Cortex of kidney (tissue), 1 donor: Measurements from ENCODE around the gene TPRG1L.

ENCODE experiments used
- DNase-seq: peaks from one replicate; lab custom pipeline; 2025; lab: John Stamatoyannopoulos, UW

The TPRG1L gene

DNA sequence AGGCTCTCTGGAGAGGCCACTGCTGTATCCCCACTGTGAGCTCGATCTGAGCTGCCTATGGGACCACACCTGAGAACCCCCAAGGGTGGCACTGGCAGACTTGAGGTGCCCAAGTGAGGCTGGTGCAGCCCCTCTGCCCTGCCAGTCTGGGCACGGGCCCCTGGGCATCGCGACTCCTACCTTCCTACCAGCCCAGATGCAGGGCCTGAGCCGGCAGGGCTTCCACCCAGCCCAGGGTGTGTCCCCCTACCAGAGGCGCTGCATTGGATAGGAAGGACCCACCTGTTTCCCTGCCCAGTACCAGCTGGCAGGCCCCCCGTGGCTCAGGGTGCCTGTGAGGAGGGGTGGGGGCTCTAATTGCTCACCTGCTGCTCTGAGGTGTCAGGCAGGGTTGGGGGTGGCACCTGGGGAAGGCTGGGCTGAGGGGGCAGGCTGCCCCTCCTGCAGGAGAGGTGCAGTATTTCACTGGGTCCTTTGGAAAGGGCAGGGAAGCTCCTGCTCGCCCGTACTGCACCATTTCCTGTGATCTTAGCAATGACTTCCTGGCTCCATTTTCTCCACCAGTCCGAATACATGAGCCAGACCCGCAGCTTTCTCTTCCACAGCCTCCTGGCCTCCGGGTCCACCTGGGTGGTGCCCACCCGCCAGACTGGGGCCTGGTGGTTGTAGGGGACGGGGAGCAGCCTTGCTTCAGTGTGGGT is 39.3 kb downstream of the TPRG1L start:
- DNase-seq, result no peak

DNA sequence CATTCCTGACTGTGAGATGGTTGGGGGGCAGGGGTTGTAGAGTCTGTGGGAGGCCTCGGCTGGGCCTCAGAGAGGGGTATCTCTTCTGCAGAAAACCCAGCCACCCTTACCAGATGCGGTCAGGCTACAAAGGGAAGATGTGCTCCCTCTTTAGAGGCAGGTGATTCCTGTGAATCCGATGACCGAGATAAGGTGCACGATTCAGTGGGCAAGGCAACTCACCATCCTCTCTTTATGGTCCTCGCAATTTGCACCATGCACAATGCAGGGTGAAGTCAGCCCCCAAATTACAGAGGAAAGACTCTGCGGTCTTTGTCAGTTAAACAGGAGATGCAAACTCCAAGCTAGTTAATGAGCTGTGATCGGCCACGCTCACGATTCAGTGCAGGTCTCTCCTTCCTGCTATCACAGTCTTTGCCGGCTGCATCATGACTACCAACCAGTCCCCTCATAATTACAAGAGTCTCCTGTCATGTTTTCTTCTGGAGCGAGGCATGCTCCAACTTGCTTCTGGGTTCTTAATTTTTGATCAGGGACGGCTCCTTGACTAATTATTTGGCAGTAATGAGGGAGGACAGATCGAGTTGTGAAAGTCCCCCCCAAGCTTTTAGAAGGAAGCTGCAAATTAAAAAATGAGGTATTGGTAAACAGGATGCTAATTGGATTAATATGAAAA is 40.0 kb downstream of the TPRG1L start:
- DNase-seq, result no peak

DNA sequence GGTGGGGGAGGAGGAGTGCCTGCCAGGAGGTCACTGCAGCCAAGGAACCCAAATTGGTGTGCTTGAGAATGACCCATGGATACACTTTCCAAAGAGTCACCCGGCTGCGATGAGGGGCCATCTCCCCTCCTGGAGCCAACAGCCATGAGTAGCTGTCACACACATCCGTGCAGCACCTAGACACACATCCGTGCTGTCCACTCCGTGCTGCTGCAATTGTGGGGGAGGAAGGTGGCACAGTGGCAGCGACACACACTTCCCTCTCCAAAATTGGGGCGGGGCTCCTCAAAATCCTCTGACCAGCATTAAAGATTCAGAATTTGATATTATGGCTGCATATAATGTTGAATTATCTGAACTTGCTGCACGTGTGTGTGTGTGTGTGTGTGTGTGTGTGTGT is 43.3 kb downstream of the TPRG1L start:
- DNase-seq, result no peak

DNA sequence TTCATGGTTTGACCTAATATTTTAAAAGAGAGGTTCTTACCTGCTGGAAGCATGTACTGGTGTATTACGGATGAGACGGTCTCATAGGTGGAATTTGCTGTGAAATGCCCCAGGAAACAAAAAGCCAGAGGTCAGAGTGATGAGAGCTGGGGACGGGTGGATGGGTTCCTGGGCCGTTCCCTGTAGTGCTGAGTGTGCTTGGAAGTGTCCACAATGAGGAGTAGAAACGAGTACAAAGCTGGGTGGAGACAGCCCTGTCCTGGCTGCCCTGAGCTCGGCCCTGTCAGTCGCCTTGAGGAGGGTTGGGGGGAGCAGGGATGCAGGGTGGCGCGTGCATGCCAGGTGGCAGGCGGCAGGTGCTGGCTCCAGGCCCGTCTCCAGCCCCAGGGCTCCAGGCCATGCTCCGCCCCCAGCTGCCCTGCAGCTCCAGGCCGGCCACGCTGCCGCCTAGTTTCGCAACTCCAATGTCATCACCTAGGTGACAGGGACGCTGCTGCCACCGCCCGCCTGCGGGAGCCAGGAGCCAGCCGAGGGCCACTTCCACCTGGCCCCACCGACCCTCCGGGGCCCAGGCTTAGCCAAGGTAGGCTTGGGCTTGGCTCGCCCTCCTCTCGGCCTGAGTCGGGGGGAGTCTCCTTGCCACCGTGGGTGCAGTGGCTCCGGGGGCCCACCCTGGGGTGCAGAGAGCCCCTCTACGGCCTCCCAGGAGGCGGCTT is 43.9 kb downstream of the TPRG1L start:
- no peak for DNase-seq

DNA sequence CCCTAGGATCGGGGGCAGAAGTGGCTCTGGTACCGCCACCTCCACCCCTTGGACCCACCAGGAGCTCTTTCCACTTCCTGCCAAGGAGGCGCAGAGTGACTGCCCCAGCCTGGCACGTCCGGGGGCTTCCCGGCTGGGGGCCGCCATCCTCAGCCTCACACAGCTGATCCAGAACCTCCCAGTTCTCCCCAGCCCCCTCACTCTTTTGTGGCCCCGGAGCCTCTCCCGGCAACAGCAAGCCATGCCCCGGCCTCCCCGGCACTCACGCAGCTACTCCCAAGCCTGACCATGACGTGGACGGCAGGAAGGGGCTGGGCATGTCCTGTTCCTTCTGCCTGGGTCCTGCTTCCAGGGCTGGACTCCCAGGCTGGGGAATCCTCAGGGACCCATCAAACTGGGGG is 44.6 kb downstream of the TPRG1L start:
- no peak for DNase-seq

DNA sequence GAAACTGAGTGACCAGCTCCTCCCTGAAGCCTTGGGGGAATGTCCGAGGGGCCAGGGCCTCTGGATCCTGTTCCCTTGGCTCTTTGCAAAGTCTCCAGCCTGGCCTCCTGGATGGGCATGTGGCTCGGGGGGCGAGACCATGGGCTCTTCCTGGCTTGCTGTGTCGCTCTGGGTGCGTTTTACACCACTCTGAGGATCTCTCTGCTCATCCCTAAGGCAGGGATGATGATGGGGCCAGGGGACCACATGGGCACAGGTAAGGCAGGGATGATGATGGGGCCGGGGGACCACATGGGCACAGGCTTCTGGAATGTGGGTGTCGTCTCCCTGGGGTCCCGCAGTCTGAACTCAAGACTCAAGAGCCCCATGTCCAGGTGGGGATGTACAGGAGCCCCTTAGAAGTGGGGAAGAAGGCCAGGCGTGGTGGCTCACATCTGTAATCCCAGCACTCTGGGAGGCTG is 45.2 kb downstream of the TPRG1L start:
- no peak for DNase-seq

DNA sequence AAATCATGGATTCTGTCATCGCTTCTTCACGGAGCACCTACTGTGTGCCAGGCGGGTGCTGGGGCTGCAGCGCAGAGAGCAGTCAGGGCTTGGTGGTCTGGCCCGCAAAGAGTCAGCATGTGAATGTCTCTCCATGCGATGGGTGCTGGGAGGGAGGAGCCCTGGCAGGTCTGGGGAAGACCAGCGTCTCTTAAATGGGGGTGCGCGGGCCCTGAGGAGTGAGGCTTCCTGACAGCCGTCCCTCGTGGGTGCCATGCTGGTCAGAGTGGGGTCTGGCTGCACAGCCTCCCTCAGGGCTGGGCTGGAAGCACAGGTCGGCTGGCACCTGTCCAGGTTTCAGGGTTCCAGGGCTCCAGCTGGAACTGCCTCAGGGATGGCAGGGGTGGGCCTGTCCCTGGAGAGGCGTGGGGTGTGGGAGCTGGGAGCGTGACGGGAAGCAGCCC is 46.0 kb downstream of the TPRG1L start:
- no peak for DNase-seq

DNA sequence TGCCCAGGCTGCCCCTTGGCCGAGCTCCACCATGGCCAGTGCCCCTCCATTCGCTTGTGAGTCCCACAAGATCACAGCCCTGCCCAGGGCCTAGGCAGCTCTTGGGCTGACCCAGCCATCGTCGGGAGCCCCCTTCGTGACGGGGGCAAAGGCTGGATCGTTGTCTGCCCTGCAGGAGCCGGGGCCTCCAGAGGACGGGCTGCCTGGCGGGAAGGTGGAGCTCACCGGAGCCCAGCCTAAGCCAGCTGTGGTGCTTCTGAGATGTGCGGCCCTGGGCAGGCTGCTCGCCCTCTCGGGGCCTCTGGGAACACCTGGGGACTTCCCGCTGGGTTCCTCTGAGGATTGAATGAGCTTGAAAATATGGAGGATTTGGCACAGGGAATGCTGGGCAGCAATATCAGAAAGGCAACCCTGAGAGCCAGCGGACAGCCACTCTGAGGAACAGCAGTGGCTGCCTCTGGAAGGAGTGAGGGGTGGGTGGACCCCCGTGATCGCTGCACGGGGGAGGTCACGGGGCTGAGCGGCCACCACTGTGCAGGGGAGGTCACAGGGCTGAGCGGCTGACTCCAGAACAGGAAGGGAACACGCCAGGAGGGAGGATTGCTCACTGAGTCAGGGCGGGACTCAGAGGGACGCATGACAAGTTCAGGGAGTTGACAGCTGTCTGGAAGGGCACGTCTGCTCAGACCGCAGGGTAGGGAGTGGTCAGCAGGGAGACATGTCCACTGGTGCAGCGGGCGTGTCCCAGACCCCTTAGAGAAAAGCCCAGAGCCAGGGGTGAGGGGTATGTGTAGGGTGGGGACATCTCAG is 46.8 kb downstream of the TPRG1L start:
- no peak for DNase-seq

DNA sequence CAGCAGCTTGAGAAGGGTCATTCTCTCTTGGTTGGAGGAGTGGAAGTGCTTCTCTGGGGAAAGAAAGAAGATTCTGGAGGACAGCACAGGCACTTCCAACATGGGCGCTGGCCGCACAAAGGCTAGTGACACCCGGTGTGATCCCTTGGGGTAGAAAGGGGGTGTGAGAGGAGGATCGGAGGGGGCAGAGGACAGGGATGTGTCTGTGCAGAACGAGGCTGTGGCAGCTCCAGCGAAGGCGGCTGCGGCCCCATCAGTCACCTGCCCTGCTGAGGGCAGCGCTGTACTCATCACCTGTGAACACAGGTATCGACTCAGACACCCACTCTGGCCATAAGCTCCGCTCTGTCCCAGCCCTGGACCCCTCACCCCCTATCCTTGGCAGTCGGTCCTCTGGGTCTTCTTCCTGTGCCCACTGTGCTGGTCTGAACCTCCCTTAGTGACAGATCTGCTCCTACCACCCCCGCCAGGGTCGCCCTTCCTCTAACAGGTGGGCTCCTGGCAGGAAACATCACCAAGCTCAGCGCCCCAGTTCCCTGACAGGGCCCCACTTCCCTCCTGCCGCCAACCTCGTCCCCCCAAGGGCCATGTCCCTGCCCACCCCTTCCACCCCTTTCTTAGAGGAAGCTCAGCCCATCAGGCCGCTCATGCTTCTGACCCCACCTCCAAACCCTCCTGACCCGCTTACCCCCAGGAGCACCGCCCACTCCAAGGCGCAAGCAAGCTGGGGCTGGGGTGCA is 47.6 kb downstream of the TPRG1L start:
- DNase-seq, result no peak

DNA sequence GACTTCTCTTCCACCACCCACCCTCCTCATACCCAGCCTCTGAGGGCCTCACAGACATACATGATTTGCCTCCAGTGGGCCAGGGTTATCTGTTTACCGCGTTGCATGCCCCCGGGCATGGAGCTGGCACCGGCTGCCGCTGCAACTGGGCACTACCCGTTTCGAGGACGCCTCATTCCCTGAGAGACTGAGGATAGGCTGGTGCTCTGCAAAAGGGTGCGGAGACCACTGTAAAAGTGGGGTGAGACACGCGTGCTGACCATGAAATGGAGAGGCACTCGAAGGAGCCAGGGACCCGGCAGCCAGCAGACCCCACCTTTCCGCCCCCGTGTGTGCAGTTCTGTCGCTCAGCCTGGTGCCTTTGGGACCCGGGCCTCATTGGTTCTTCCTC is 48.2 kb downstream of the TPRG1L start:
- DNase-seq, result no peak

DNA sequence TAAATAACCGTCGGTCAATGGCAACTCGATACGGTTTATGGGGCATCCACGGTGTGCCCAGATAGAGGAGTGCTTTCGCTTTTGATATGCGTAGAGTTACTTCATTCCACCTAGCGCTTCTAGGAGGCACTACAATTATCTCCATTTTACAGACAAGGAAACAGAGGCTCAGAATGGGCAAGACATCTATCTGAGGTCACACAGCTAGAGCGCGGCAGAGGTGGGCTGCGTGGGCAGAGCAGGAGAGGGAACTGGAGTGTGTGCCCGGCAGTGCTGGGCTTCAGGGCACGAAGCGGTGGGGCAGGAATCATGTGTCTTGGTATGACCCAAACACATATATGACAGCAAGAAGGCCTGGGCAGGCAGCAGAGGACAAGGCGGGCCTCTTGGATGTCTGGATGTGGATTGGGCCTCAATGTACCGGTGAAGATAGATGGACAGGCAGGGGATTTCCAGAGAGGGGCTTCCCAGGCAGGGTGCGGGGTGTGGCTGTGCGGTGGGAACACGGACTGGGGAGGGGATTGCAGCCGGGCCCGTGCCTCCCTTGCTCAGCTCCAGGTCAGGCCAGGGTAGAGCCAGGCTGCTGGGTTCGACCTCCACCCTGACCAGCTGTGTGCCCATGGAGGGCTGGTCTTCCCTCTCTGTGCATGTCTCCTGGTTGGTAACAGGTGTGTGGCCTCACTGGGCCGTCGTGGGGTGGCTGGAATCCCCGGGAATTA is 48.7 kb downstream of the TPRG1L start:
- no peak for DNase-seq

DNA sequence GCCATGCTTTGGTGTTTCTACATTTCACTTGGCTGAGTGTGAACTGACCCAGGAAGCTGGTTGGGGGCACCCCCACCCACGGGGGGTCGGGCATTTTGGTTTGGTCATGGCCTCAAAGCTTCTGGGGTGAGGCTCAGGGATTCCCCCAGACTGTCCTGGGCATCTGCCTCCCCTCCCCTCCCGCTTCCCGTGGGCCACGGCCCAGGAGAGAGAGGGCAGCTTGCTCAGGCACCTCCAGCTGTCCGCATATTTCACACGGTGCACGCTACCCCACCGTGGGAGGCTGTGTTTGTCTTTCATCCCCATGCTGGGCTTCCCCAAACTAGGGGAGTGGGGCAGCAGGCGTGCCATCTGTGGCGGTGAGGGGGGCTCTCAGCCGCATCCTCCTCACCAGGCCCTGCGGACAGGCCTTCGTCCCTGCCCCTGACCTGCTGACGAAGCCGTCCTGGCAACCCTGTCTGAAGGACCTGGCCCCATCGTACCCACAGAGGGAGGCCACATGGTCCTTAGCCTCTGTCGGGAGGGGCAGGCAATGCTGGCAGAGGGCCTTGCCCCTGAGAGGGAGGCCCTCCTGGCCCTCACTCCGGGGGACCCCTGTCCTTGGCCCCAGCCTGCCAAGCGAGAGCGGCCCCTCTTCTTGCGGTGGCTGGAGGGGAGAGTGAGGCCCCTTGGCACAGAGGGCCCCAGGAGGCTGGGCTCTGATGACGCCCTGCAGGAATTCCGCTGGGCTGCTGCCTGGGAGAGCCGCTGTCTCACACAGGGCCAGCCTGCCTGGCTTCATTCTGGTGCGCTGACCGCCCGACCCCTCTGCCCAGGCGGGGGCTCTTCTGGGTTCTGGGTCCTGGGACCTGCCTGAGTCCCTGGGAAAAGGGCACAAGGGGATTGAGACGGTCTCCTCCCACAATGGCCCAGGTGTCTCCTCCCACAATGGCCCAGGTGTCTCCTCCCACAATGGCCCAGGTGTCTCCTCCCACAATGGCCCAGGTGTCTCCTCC is 49.6 kb downstream of the TPRG1L start:
- DNase-seq, result no peak

DNA sequence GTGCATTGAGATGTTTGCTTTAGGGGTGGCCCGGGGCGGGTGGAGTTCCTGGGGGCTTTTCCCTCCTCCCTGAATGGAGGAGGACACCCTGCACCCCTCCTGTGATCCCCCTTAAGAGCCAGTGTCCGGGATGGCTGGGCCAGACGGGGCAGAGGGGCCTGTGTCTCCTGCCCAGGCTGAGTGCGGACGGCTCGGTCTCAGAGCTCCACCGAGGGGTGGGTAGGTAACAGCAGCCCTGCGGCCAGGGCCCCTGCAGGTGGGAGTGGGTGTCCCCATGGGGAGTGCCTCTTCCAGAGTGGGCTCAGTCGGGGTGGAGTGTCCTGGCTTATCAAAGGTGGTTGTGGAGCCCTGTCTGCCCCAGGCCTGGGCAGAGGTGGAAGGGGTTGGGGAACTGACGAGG is 50.6 kb downstream of the TPRG1L start:
- no peak for DNase-seq

DNA sequence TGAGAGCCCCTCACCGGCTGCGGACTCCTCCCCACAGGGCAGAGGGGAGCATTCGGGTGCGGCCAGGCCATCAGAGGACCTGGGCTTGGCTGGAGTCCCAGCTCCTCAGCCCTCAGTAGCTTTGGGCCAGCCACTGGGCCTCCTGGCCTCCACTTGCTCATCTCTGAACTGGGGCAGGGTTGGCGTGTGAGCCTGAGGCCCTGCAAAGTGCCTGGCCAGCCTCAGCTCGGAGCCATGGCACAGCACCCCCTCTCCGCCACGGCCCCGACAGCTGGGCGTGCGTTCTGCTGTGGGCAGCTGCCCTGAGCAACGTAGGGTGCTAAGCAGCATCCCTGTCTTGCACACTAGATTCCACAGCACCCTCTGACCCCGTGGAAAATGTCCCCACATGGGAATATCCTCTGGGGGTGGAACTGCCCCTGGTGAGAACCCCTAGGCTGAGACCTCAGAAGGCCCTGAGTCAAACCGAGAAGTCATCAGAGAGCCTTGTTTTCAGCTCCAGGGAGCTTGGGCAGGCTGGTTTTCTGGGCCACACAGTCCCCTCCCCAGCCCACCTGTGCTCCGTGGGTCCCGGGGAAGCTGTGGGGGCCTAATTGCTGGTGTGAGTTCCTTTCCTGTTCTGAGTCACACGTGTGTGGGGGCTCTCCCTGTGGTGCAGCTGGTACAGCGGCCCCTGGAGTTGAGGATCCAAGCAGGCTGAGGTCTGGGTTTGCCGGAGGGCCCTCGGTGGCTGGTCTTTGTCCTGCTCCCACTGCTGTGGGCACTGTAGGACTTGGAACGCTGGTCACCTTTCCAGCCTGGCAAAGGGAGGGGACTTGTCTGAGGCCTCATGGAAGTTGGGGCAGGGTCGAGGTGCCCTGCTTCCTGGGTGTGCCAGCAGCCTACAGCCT is 52.0 kb downstream of the TPRG1L start:
- DNase-seq, result no peak

DNA sequence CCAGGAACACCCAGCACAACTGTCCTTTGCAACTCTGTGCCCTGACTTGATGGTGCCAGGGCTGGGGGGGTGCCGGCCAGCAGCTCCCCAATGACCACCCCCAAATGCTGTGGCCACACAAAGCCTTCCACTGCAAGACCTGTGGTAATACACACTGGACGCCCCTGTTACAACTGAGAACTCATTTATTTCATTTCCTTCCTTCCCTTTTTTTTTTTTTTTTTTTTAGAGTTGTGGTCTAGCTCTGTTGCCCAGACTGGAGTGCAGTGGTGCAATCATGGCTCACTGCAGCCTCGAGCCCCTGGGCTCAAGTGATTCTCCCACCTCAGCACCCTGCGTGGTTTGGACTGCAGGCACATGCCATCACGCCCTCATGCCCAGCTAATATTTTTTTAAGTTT is 52.7 kb downstream of the TPRG1L start:
- no peak for DNase-seq

DNA sequence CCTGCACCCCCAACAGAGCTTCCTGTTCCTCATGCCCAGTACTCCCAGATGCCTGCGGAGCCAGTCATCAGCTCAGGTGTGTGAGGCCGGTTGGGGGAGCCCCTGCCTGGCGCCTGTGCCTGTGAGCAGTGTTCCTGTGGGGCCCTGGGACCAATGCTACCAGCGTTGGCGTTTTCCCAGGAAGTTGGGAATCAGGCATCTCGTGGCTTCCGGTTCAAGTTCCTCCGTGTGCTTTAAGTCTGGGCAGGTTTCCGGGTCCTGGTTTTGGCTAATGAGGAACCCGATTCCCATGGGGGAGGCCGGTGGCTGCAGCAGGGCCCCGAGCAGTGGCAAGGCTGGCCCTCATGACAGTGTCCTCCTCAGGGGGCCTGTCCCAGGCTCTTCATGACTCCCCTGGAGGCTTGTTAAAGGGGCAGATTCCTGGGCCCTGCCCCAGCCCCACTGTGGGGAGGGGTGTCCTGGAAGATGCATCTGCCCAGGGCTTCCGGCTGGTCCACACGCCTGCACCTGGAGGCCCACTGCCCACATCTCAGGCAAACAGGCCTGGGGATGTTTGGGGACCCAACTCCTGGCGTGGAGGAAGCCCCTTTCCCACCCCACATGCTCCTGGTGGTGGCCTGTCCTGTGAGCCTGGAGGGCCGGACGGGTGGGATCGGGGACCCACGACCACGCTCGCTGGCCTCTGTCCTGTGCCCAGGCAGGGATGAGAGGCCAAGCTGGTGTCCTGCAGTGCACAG is 53.7 kb downstream of the TPRG1L start:
- no peak for DNase-seq

DNA sequence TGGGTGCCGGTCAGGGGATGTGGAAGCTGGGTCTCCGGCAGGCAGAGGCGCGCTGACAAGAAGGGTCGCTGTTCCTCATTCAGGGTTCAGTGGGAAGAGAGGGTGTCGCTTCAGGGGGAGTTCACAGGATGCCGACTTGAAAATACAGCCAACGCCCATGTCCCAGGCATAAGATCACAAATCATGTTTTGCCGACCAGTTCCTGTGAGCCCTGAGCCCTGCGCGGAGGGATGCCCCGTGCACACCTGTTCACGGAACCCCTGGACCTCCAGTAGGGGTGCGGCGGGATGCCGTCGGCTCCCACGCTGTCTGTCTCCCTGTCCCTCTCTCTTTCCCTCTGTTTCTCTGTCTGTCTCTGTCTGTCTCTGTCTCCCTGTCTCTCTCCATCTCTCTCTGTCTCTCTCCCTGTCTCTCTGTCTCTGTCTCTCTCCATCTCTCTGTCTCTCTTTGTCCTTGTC is 54.3 kb downstream of the TPRG1L start:
- DNase-seq, result no peak
